ENCODE results near the gene COL4A2. TPM values are rescaled to one million over a fixed set of nuclear protein-coding genes. Genes with fewer than 3 reads are reported as not detected.
A peak's percentile ranks its signal among the peaks of the same experiment; 100 is the strongest.

The COL4A2 gene
- total RNA-seq, 1 donor from 2014 or later = 1,414 TPM

DNA sequence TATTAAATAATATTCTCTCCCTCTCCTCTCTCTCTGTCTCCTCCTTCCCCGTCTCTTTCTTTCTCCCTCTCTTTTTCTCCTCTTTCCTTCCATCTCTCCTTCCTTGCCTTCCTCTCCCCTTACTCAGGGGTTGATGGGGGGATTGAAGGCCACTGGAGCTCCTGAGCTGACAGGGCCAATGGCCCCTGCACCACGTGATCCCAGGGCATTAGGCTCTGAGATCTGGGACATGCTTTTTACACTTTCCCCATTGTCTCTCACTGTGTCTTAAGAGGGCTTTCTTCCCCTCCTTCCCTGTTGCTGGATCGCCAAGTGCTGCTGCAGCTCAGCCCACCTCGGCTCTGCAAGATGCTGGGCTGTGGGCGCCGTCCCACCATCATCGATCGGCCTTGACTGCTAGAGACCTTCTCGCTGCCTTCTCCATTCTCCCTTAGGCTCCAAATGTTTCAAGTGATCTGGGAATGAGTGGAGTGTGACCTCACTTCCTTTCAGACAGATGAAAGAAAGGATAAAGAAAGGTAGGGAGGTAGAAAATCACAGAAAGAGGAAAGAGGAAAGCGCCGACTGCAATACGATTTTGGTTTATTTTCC lies 42.3 kb upstream of the COL4A2 start:
- Mint-ChIP-seq H3K27me3 (ENCODE audit: low read depth, unreplicated experiment) (no peaks in the 10 kb centered on the region), H3K36me3 (ENCODE audit: low read depth, unreplicated experiment) (peaks cover 25% of the 10 kb centered on the region), H3K9me3 (ENCODE audit: unreplicated experiment) (no peaks in the 10 kb centered on the region), H3K4me1 (ENCODE audit: low read depth, unreplicated experiment) (peaks cover 53% of the 10 kb centered on the region), H3K4me3 (ENCODE audit: unreplicated experiment) (peak overlapping the region; percentile 9), H3K27ac (ENCODE audit: unreplicated experiment) (no peak overlapping the region)
- Histone ChIP-seq H2AFZ (ENCODE audit: low read depth, low read length) (no peak overlapping the region), H3K9ac (ENCODE audit: low read length) (no peak overlapping the region), H3K4me2 (ENCODE audit: low read length) (no peak overlapping the region), H4K20me1 (ENCODE audit: insufficient read depth, low read length) (peaks cover 95% of the 10 kb centered on the region), H3K4me3 (ENCODE audit: insufficient read depth, low read depth, low read length) (no peak overlapping the region), H3K27ac (ENCODE audit: low read depth, low read length) (no peak overlapping the region), H3K4me1 (ENCODE audit: insufficient read depth, low read length) (peaks cover 37% of the 10 kb centered on the region), H3K36me3 (ENCODE audit: insufficient read depth, low read length) (peaks cover 19% of the 10 kb centered on the region), H3K9me3 (ENCODE audit: insufficient read depth, low read depth, low read length) (no peaks in the 10 kb centered on the region), H3K27me3 (ENCODE audit: insufficient read depth, low read length) (no peaks in the 10 kb centered on the region), H3K79me2 (ENCODE audit: insufficient read depth, low read length) (peaks cover 97% of the 10 kb centered on the region)
- TF ChIP-seq EZH2 (IDR thresholded peaks at IDR 0.05; ENCODE audit: insufficient read depth, low read length) = no peak
- TF ChIP-seq, protein P1, sequence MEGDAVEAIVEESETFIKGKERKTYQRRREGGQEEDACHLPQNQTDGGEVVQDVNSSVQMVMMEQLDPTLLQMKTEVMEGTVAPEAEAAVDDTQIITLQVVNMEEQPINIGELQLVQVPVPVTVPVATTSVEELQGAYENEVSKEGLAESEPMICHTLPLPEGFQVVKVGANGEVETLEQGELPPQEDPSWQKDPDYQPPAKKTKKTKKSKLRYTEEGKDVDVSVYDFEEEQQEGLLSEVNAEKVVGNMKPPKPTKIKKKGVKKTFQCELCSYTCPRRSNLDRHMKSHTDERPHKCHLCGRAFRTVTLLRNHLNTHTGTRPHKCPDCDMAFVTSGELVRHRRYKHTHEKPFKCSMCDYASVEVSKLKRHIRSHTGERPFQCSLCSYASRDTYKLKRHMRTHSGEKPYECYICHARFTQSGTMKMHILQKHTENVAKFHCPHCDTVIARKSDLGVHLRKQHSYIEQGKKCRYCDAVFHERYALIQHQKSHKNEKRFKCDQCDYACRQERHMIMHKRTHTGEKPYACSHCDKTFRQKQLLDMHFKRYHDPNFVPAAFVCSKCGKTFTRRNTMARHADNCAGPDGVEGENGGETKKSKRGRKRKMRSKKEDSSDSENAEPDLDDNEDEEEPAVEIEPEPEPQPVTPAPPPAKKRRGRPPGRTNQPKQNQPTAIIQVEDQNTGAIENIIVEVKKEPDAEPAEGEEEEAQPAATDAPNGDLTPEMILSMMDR (IDR thresholded peaks at IDR 0.05; ENCODE audit: insufficient read depth, low read depth, low read length) = no peak
- FAIRE-seq (no peak), DNase-seq (ENCODE audit: low read depth) (no peak)

DNA sequence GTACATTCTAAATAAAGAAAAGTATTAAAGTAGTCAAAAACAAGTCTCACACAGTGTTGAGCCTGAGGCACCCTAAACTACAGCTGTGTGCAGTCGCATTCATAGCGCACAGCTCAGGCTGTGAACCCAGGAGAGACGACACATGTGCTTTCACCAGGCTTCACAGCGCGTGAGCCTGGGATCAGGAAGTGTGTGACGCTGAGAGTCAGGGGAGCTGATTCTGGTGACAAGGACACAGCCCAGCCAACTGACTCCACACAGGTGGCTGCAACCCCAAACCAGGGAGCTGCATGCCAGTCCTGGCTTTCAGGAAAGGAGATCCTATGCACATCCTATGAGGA lies 41.8 kb upstream of the COL4A2 start:
- H3K9me3 Mint-ChIP-seq (ENCODE audit: unreplicated experiment) = no peaks in the 10 kb centered on the region
- Histone ChIP-seq H3K9ac (ENCODE audit: low read length) (no peak overlapping the region), H3K27ac (ENCODE audit: low read depth, low read length) (no peak overlapping the region), H3K36me3 (ENCODE audit: insufficient read depth, low read length) (peaks cover 24% of the 10 kb centered on the region), H3K27me3 (ENCODE audit: insufficient read depth, low read length) (no peaks in the 10 kb centered on the region), H3K4me2 (ENCODE audit: low read length) (no peak overlapping the region), H3K9me3 (ENCODE audit: insufficient read depth, low read depth, low read length) (no peaks in the 10 kb centered on the region), H4K20me1 (ENCODE audit: insufficient read depth, low read length) (peaks cover 95% of the 10 kb centered on the region), H3K4me1 (ENCODE audit: insufficient read depth, low read length) (peaks cover 32% of the 10 kb centered on the region), H3K4me3 (ENCODE audit: insufficient read depth, low read depth, low read length) (no peak overlapping the region), H3K79me2 (ENCODE audit: insufficient read depth, low read length) (peaks cover 97% of the 10 kb centered on the region), H2AFZ (ENCODE audit: low read depth, low read length) (no peak overlapping the region)
- H3K4me3 Mint-ChIP-seq (ENCODE audit: unreplicated experiment) = no peak overlapping the region
- H3K4me1 Mint-ChIP-seq (ENCODE audit: low read depth, unreplicated experiment) = peaks cover 48% of the 10 kb centered on the region
- H3K27me3 Mint-ChIP-seq (ENCODE audit: low read depth, unreplicated experiment) = no peaks in the 10 kb centered on the region
- FAIRE-seq (no peak), DNase-seq (ENCODE audit: low read depth) (no peak)
- peaks cover 30% of the 10 kb centered on the region for H3K36me3 Mint-ChIP-seq (ENCODE audit: low read depth, unreplicated experiment)
- TF ChIP-seq EZH2 (IDR thresholded peaks at IDR 0.05; ENCODE audit: insufficient read depth, low read length) = no peak
- TF ChIP-seq, protein P1 (IDR thresholded peaks at IDR 0.05; ENCODE audit: insufficient read depth, low read depth, low read length) = no peak
- H3K27ac Mint-ChIP-seq (ENCODE audit: unreplicated experiment) = no peak overlapping the region

DNA sequence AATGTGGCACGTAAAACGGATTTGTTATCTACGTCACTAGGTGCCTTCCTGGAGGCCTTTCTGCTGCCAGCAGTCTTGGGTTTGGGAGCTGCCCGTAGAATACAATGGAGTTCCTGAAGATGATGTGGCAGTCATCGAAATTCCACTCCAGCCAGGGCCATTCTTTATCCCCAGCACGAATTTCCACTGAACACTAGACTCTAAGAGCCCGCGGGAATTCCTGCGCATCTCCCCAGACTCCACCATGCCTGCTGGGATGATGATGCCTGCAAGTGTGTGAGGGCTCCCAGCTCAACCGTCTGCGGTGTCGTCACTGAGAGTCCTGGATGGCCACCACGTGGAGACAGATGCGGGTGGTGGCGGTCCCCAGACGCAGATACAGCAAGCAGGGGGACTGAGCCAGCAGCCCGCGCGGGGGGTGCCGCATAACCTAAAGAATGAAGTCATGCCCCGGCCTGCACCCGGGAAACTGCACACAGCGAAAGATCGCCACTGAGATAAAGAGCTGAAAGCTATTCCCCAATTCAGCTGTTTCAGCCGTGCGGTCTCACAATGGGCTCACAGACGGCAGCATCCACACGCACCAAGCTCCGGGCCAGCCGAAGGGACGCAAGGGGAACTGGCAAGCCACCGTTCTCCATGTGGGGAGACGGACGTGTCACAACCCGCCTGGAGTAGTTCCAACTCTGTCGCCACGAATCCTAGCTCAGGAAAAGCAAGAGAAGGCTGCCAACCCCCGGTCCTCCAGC lies 41.2 kb upstream of the COL4A2 start:
- Mint-ChIP-seq H3K4me3 (ENCODE audit: unreplicated experiment) (no peak overlapping the region), H3K4me1 (ENCODE audit: low read depth, unreplicated experiment) (peaks cover 47% of the 10 kb centered on the region), H3K27ac (ENCODE audit: unreplicated experiment) (peak overlapping the region; percentile 63), H3K27me3 (ENCODE audit: low read depth, unreplicated experiment) (no peaks in the 10 kb centered on the region), H3K36me3 (ENCODE audit: low read depth, unreplicated experiment) (peaks cover 30% of the 10 kb centered on the region), H3K9me3 (ENCODE audit: unreplicated experiment) (no peaks in the 10 kb centered on the region)
- Histone ChIP-seq H2AFZ (ENCODE audit: low read depth, low read length) (no peak overlapping the region), H3K4me1 (ENCODE audit: insufficient read depth, low read length) (peaks cover 30% of the 10 kb centered on the region), H3K27me3 (ENCODE audit: insufficient read depth, low read length) (no peaks in the 10 kb centered on the region), H3K9ac (ENCODE audit: low read length) (peak overlapping the region; percentile 7), H3K4me3 (ENCODE audit: insufficient read depth, low read depth, low read length) (peak overlapping the region; percentile 25), H3K36me3 (ENCODE audit: insufficient read depth, low read length) (peaks cover 28% of the 10 kb centered on the region), H3K4me2 (ENCODE audit: low read length) (peak overlapping the region; percentile 64), H4K20me1 (ENCODE audit: insufficient read depth, low read length) (peaks cover 98% of the 10 kb centered on the region), H3K27ac (ENCODE audit: low read depth, low read length) (no peak overlapping the region), H3K79me2 (ENCODE audit: insufficient read depth, low read length) (peaks cover 99% of the 10 kb centered on the region), H3K9me3 (ENCODE audit: insufficient read depth, low read depth, low read length) (no peaks in the 10 kb centered on the region)
- no peak for DNase-seq (ENCODE audit: low read depth)
- TF ChIP-seq, protein P1 (IDR thresholded peaks at IDR 0.05; ENCODE audit: insufficient read depth, low read depth, low read length) = no peak
- TF ChIP-seq EZH2 (IDR thresholded peaks at IDR 0.05; ENCODE audit: insufficient read depth, low read length) = no peak
- FAIRE-seq = no peak

Measured in astrocyte (in vitro differentiated cells and primary cell).